GM19240 (cell line): ENCODE data around the gene PTPRN2.
"Not testable (repeated sequence)": the region's sequence is repeated elsewhere in the genome, so short reads cannot be mapped to it uniquely, and the experiment has no call there.

ENCODE experiments used
- DNase-seq: peaks from one replicate; pipeline ENCODE4 v3.0.0; 2011; ENCODE audit warnings: low spot score; ENCODE audit not compliant: insufficient read length

PTPRN2 gene

GRCh38 chr7:158192184-158192835 lies 395.3 kb downstream of the PTPRN2 start:
- DNase-seq: no peak

- DNase-seq: no peak
Measured at GRCh38 chr7:158191671-158192070, 396.0 kb downstream of the PTPRN2 start.

- no peak for DNase-seq
Measured at GRCh38 chr7:158190756-158191155, 396.9 kb downstream of the PTPRN2 start.

- no peak for DNase-seq
Measured at GRCh38 chr7:158188676-158189075, 398.9 kb downstream of the PTPRN2 start.

- DNase-seq: no peak
Measured at GRCh38 chr7:158187694-158187994, 400.0 kb downstream of the PTPRN2 start.

- no peak for DNase-seq
Measured at GRCh38 chr7:158186864-158187693, 400.5 kb downstream of the PTPRN2 start.

- DNase-seq: no peak
Measured at GRCh38 chr7:158186406-158186805, 401.2 kb downstream of the PTPRN2 start.

GRCh38 chr7:158185653-158186052 lies 402.0 kb downstream of the PTPRN2 start:
- DNase-seq: no peak

- DNase-seq: no peak
Measured at GRCh38 chr7:158183431-158183830, 404.2 kb downstream of the PTPRN2 start.

- no peak for DNase-seq
Measured at GRCh38 chr7:158176561-158177173, 411.0 kb downstream of the PTPRN2 start.

GRCh38 chr7:158175779-158176178 lies 411.8 kb downstream of the PTPRN2 start:
- DNase-seq: no peak

GRCh38 chr7:158174947-158175346 lies 412.7 kb downstream of the PTPRN2 start:
- no peak for DNase-seq

- no peak for DNase-seq
Measured at GRCh38 chr7:158167373-158167772, 420.2 kb downstream of the PTPRN2 start.

- no peak for DNase-seq
Measured at GRCh38 chr7:158166386-158167340, 421.0 kb downstream of the PTPRN2 start.

- no peak for DNase-seq
Measured at GRCh38 chr7:158165711-158166110, 421.9 kb downstream of the PTPRN2 start.

- DNase-seq: no peak
Measured at GRCh38 chr7:158164101-158165095, 423.2 kb downstream of the PTPRN2 start.

GRCh38 chr7:158161194-158161593 lies 426.4 kb downstream of the PTPRN2 start:
- DNase-seq: no peak

- no peak for DNase-seq
Measured at GRCh38 chr7:158160199-158160598, 427.4 kb downstream of the PTPRN2 start.

GRCh38 chr7:158157460-158157859 lies 430.2 kb downstream of the PTPRN2 start:
- DNase-seq: no peak

GRCh38 chr7:158151273-158151672 lies 436.4 kb downstream of the PTPRN2 start:
- not testable (repeated sequence) for DNase-seq
